HFF-Myc (cell line): ENCODE results near the gene FCRLA.
"Not testable (repeated sequence)": the region's sequence is repeated elsewhere in the genome, so short reads cannot be mapped to it uniquely, and the experiment has no call there.

Experiments used
- DNase-seq: peaks from one replicate; pipeline ENCODE4 v3.0.0-alpha.2; 2011; ENCODE audit warnings: low read depth; ENCODE audit errors: extremely low read depth
- H3K4me3 ChIP-seq: replicated peaks from 2 replicates; pipeline ENCODE4 v1.5.1; 2011; ENCODE audit warnings: low read depth, mild to moderate bottlenecking, control low read depth, low read length
- TF ChIP-seq, protein P1 (sequence below): IDR thresholded peaks from 2 replicates; pipeline ENCODE4 v1.5.1; 2012; ENCODE audit warnings: mild to moderate bottlenecking, low read depth, low read length, control low read depth; ENCODE audit errors: missing control alignments

The FCRLA gene

GRCh38 chr1:161676958-161677689, 29.9 kb upstream of the FCRLA start:
- no peak overlapping the region for H3K4me3 ChIP-seq
- TF ChIP-seq, protein P1, sequence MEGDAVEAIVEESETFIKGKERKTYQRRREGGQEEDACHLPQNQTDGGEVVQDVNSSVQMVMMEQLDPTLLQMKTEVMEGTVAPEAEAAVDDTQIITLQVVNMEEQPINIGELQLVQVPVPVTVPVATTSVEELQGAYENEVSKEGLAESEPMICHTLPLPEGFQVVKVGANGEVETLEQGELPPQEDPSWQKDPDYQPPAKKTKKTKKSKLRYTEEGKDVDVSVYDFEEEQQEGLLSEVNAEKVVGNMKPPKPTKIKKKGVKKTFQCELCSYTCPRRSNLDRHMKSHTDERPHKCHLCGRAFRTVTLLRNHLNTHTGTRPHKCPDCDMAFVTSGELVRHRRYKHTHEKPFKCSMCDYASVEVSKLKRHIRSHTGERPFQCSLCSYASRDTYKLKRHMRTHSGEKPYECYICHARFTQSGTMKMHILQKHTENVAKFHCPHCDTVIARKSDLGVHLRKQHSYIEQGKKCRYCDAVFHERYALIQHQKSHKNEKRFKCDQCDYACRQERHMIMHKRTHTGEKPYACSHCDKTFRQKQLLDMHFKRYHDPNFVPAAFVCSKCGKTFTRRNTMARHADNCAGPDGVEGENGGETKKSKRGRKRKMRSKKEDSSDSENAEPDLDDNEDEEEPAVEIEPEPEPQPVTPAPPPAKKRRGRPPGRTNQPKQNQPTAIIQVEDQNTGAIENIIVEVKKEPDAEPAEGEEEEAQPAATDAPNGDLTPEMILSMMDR = no peak
- no peak for DNase-seq

- no peak overlapping the region for H3K4me3 ChIP-seq
- no peak for DNase-seq
- TF ChIP-seq, protein P1 = no peak
These were observed 28.5 kb upstream of the FCRLA start for GRCh38 chr1:161678500-161678899.

DNA sequence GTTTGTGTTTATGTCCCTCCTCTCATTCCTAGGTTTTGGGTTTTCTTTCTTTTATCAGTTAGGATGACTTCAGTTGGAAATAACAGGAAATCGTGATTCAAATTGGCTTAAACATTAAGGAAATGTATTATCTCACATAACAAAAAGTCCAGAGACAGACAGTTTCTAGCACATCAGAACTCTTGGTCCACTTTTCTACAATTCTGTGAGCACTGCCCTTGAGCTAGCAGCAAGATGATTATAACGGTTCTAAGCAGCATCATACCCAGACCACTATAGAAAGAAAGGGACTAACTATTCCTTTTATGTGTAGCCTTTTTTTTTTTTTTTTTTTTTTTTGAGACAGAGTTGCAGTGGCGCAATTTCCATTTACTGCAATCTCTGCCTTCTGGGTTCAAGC, 25.1 kb upstream of the FCRLA start:
- DNase-seq = no peak
- no peak overlapping the region for H3K4me3 ChIP-seq
- TF ChIP-seq, protein P1 = no peak

DNA sequence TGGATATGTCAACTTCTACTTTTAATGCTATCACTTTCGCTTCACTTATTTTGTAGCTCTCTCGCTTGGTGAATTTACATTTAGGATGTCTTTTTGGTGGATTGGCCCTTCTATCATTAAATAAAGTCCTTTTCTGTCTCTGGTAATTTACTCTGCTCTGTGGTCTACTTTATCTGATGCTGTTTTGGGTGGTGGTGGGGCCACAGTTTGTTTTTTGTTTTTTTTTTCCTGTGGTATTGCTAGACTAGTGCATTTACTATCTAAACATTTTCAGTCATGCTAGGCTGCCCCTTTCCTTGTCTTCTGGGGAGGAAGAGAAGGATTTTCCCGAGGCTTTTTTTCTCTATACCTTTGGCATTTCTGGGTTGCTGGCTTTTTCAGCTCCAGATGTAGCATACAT, 18.1 kb upstream of the FCRLA start:
- no peak overlapping the region for H3K4me3 ChIP-seq
- no peak for DNase-seq
- TF ChIP-seq, protein P1 = no peak

DNA sequence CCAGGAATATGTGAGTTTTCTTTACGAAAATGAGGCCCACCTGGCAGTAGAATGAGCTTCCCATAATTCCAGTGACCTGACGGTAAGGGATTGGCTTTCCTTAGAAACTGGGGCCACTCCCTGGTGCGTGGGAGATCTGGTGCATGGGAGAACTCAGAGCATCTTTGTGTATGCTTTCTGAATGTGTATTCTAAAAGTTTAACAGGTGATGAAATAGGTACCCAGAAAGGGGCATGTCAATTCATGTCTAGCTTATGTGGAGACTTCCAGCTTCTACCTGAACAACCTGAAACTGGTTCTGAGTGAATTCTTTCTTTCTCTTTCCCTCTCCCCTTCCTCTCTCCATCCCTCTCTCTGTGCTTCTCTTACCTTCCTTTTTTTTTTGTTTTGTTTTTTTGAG, 15.2 kb upstream of the FCRLA start:
- TF ChIP-seq, protein P1 = no peak
- no peak for DNase-seq
- H3K4me3 ChIP-seq = no peak overlapping the region

- H3K4me3 ChIP-seq, DNase-seq: not testable (repeated sequence)
These were observed 13.9 kb upstream of the FCRLA start for GRCh38 chr1:161693020-161693712.

GRCh38 chr1:161698302-161698701, 8.7 kb upstream of the FCRLA start:
- DNase-seq, H3K4me3 ChIP-seq: not testable (repeated sequence)

DNA sequence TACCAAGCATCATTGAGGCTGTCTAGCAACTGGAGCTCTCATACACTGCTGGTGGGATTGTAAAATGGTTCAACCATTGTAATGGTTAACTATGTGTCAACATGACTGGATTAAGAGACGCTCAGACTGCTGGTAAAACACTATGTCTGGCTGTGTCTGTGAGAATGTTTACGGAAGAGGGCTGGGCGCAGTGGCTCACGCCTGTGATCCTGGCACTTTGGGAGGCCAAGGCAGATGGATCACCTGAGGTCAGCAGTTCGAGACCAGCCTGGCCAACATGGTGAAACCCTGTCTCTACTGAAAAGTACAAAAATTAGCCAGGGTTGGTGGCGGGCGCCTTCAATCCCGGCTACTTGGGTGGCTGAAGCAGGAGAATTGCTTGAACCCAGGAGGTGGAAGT, 4.8 kb upstream of the FCRLA start:
- TF ChIP-seq, protein P1 = no peak
- no peak for DNase-seq
- H3K4me3 ChIP-seq = no peak overlapping the region
